Esophagus muscularis mucosa (tissue), 4 donors: ENCODE results near the gene RAB3D. TPM values are rescaled to one million over a fixed set of nuclear protein-coding genes. Genes with fewer than 3 reads are reported as not detected.

Experiments used
- DNase-seq: peaks from one replicate; pipeline ENCODE4 v3.0.0-alpha.2; 2017; ENCODE audit errors: extremely low spot score
- H3K27ac ChIP-seq, 4 donors: fragments of 200-600 bp; sonication (generic); replicated peaks in 1 of 4; 1 replicate in 3 of 4; 2 replicates in 1 of 4; pipeline ENCODE4 v1.5.1; 2016 to 2019; ENCODE audit warnings: mild to moderate bottlenecking in 1 of 4
- H3K27me3 ChIP-seq, 4 donors: fragments of 200-600 bp; sonication (generic); one replicate each; pipeline versions ENCODE4 v1.5.1 to v1.6.0; 2016 to 2019
- H3K36me3 ChIP-seq, 4 donors: fragments of 200-600 bp; sonication (generic); one replicate each; pipeline ENCODE4 v1.5.1; 2016 to 2019
- H3K4me1 ChIP-seq, 4 donors: fragments of 200-600 bp; sonication (generic); one replicate each; pipeline ENCODE4 v1.5.1; 2016 to 2019
- H3K4me3 ChIP-seq, 4 donors: fragments of 200-600 bp; sonication (generic); 1 replicate in 2 of 4; 2 replicates in 2 of 4; pipeline ENCODE4 v1.5.1; 2016 to 2019; ENCODE audit warnings: mild to moderate bottlenecking in 4 of 4, moderate library complexity in 1 of 4
- H3K9me3 ChIP-seq, 4 donors: fragments of 200-600 bp; sonication (generic); 1 replicate in 3 of 4; 2 replicates in 1 of 4; pipeline ENCODE4 v1.5.1; 2016 to 2019
- EP300 ChIP-seq: sonication (generic); formaldehyde crosslinking; IDR thresholded peaks from one replicate; pipeline ENCODE4 v1.6.1; 2017; ENCODE audit warnings: antibody characterized with exemption
- POLR2A ChIP-seq: fragments of 450-650 bp; IDR thresholded peaks from one replicate; pipeline ENCODE4 v1.6.1; 2017; ENCODE audit warnings: antibody characterized with exemption, moderate library complexity, mild to moderate bottlenecking, low read depth
- POLR2AphosphoS5 ChIP-seq, 2 donors: sonication (generic); formaldehyde crosslinking; IDR thresholded peaks; one replicate each; pipeline ENCODE4 v1.6.1; 2017; ENCODE audit warnings: antibody characterized with exemption in 2 of 2
- WGBS: methylation state at CpG from one replicate; pipeline ENCODE4 v1.1.5; 2018; 5-methylcytosine and 5-hydroxymethylcytosine counted together
- intact Hi-C: fragments of 100-400 bp; cut with DNase I; formaldehyde crosslinking; loops from one replicate; pipeline ENCODE4 v1.15.1; 2023
- total RNA-seq, 4 donors: library from RNA; depleted of rRNA; stranded (reverse); fragments of >200 nt; gene quantifications; one replicate each; pipeline versions ENCODE4 v1.1.0 to v1.2.1, GENCODE V29; 2016
- TF ChIP-seq, protein P1 (sequence below), 3 experiments: fragments of 200-600 bp in 2 of 3; fragments of 450-650 bp in 1 of 3; sonication (generic) in 2 of 3; IDR thresholded peaks; one replicate each; pipeline ENCODE4 v1.5.1; 2017 to 2019; ENCODE audit warnings: antibody characterized with exemption in 3 of 3, mild to moderate bottlenecking in 2 of 3, moderate library complexity in 1 of 3

The RAB3D gene
- total RNA-seq, 4 donors from 2014 or later, result 15.1 to 40.3 (median 27.9) TPM

GRCh38 chr19:11279505-11280236, 59.8 kb downstream of the RAB3D start:
- 74% methylated on average over 5 of the region's 5 CpGs for WGBS
- DNase-seq, result no peak
- H3K36me3 ChIP-seq, result no peaks in the 10 kb centered on the region
- H3K9me3 ChIP-seq, result no peaks in the 10 kb centered on the region
- no peaks in the 10 kb centered on the region for H3K27me3 ChIP-seq
- H3K4me3 ChIP-seq, result no peak overlapping the region
- TF ChIP-seq POLR2AphosphoS5 (IDR thresholded peaks at IDR 0.05) (no peak), EP300 (no peak), POLR2A (no peak)
- TF ChIP-seq, protein P1, sequence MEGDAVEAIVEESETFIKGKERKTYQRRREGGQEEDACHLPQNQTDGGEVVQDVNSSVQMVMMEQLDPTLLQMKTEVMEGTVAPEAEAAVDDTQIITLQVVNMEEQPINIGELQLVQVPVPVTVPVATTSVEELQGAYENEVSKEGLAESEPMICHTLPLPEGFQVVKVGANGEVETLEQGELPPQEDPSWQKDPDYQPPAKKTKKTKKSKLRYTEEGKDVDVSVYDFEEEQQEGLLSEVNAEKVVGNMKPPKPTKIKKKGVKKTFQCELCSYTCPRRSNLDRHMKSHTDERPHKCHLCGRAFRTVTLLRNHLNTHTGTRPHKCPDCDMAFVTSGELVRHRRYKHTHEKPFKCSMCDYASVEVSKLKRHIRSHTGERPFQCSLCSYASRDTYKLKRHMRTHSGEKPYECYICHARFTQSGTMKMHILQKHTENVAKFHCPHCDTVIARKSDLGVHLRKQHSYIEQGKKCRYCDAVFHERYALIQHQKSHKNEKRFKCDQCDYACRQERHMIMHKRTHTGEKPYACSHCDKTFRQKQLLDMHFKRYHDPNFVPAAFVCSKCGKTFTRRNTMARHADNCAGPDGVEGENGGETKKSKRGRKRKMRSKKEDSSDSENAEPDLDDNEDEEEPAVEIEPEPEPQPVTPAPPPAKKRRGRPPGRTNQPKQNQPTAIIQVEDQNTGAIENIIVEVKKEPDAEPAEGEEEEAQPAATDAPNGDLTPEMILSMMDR (IDR thresholded peaks at IDR 0.05), result no peak
- peaks cover 0 to 7% (median 6%) of the 10 kb centered on the region in 4 donors for H3K4me1 ChIP-seq
- intact Hi-C loops, result no loop called here
- no peak overlapping the region for H3K27ac ChIP-seq

- intact Hi-C loops, result no loop called here
- TF ChIP-seq, protein P1 (IDR thresholded peaks at IDR 0.05), result no peak
- TF ChIP-seq POLR2AphosphoS5 (IDR thresholded peaks at IDR 0.05) (no peak), POLR2A (no peak), EP300 (no peak)
- 47% methylated on average over 6 of the region's 6 CpGs for WGBS
- Histone ChIP-seq H3K4me3 (no peak overlapping the region), H3K27ac (no peak overlapping the region), H3K27me3 (no peaks in the 10 kb centered on the region), H3K9me3 (no peaks in the 10 kb centered on the region), H3K4me1 (peaks cover 0 to 9% (median 7%) of the 10 kb centered on the region in 4 donors), H3K36me3 (no peaks in the 10 kb centered on the region)
- no peak for DNase-seq
Observed at GRCh38 chr19:11278670-11279069, 60.8 kb downstream of the RAB3D start.

DNA sequence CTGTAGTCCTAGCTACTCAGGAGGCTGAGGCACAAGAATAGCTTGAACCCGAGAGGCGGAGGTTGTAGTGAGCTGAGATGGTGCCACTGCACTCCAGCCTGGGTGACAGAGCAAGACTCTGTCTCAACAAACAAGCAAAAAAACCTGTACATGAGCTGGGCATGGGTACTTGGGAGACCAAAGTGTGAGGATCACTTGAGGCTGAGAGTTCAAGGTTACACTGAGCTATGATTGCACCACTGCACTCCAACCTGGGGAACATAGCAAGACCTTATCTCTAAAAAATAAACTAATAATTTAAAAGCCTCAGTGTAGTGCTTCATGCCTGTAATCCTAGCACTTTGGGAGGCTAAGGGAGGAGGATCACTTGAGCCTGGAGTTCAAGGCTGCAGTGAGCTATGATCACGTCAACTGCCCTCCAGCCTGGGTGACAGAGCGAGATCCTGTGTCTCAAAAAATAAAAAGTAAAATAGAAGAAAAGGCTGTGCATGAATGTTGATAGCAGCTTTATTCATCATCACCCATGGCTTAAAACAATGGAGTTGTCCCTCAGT, 64.8 kb downstream of the RAB3D start:
- no peaks in the 10 kb centered on the region for H3K27me3 ChIP-seq
- peaks cover 6 to 13% (median 12%) of the 10 kb centered on the region in 4 donors for H3K4me1 ChIP-seq
- no peak overlapping the region for H3K4me3 ChIP-seq
- TF ChIP-seq POLR2AphosphoS5 (IDR thresholded peaks at IDR 0.05) (no peak), EP300 (no peak), POLR2A (no peak)
- TF ChIP-seq, protein P1 (IDR thresholded peaks at IDR 0.05), result no peak
- intact Hi-C loops, result no loop called here
- no peak for DNase-seq
- H3K9me3 ChIP-seq, result no peaks in the 10 kb centered on the region
- H3K36me3 ChIP-seq, result no peaks in the 10 kb centered on the region
- 69% methylated on average over 4 of the region's 4 CpGs for WGBS
- H3K27ac ChIP-seq, result no peak overlapping the region

DNA sequence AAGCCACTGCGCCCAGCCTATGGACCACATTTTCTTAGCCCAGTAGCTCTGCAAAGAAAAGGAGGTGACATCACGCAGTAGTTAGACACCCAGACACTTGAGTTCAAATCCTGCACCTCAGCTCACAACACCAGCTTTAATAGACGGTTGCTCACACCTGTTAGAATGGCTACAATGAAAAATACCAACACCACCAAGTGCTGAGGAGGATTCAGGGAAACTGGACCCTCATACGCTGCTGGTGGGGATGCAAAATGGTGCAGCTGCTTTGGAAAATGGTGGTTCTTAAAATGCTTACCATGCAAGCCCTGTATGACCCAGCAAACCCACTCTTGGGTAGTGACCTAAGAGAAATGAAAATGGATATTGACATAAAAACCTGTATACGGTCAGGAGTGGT, 65.5 kb downstream of the RAB3D start:
- H3K9me3 ChIP-seq, result no peaks in the 10 kb centered on the region
- no peak for DNase-seq
- peaks cover 11 to 19% (median 18%) of the 10 kb centered on the region in 4 donors for H3K4me1 ChIP-seq
- H3K27me3 ChIP-seq, result no peaks in the 10 kb centered on the region
- intact Hi-C loops, result no loop called here
- TF ChIP-seq, protein P1 (IDR thresholded peaks at IDR 0.05), result no peak
- TF ChIP-seq EP300 (no peak), POLR2AphosphoS5 (IDR thresholded peaks at IDR 0.05) (no peak), POLR2A (no peak)
- 84% methylated on average over 5 of the region's 5 CpGs for WGBS
- no peaks in the 10 kb centered on the region for H3K36me3 ChIP-seq
- no peak overlapping the region for H3K4me3 ChIP-seq
- H3K27ac ChIP-seq, result no peak overlapping the region
